ENCODE measurements around the gene DNLZ.
"Not testable (repeated sequence)": the region's sequence is repeated elsewhere in the genome, so short reads cannot be mapped to it uniquely, and the experiment has no call there.

The DNLZ gene

DNA sequence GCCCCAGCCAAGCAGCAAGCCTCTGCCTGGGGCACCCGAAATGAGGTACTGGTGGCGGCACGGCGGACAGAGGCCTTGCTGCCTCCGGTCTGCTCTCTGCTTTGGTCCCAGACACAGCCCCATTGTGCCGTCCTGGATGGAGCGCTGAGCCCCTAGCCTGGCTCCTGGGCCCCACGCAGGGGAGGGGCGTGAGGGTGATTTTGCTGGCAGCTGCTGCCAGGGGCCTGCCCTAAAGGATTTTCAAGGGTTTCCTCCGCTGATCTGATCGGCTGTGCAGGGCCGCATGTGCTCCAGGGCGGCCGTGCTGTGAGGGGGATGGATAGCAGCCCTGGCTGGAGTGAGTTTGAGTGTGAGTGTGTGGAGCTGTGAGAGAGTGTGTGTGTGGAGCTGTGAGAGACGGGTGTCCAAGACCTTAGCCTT lies 34.9 kb downstream of the DNLZ start:
- no peak for DNase-seq

DNA sequence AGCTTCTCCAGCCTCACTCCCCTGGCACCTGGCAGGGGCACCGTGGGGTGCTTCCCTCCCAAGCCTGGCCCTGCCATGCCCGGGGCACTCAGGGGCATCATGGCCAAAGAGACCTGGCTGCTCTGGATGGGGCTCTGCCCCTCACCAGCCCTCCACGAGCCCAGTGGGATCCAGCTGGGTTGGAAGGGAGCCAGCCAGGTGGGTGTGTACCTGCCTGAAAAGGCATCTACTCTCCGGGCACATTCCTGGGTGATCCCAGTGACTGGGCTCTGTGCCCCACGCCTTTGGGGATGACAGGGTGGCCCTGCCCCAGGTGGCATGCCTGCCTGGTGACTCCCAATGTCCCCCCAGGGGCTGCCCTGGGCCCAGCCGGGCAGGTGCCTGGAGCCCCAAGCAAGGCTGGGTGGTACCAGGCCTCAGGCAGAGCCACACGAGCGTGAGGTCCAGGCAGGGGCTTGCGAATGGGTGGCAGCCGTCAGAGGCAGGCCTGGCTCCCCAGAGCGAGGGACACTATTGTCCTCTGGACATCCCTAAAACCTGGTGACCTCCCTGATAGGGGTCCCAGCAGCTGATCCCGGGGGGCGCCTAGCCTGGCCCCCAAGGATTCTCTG lies 35.4 kb downstream of the DNLZ start:
- no peak for DNase-seq

DNA sequence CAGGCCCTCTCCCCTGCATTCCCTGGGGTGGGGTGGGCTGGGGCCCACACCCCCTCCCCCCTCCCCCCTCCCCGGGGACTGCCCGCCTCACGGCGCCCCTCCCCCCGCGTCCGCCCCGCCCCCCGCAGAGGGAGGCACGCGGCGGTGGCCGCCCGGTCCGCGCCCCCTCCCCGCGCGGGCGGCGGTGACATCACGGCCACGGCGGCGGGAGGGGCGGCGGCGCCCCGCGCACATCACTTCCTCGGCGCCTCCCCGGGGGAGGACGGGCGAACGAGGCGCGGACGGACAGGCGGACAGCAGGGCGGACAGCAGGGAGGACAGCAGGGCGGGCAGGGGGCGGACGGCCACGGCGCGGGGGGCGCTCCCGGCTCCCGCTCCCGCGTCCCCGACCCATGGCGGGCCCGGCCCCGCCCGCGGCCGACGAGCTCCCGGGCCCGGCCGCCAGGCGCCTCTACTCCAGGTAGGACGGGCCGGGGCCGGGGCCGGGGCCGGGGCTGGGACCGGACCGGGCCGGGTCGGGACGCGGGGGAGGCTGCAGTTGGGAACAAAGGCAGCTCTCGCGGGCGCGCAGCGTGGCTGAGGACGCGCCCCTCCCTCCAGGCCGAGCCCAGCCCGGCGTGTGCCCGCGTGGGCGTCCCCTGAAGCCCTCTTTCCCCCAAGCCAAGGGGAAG lies 36.1 kb downstream of the DNLZ start, which contains the start of gene GPSM1:
Gene GPSM1, plus strand, starts transcription at position 236 of the 671 bp plus-strand sequence. Its CDS starts 157 bp downstream, at position 393.
- no peak for DNase-seq

DNA sequence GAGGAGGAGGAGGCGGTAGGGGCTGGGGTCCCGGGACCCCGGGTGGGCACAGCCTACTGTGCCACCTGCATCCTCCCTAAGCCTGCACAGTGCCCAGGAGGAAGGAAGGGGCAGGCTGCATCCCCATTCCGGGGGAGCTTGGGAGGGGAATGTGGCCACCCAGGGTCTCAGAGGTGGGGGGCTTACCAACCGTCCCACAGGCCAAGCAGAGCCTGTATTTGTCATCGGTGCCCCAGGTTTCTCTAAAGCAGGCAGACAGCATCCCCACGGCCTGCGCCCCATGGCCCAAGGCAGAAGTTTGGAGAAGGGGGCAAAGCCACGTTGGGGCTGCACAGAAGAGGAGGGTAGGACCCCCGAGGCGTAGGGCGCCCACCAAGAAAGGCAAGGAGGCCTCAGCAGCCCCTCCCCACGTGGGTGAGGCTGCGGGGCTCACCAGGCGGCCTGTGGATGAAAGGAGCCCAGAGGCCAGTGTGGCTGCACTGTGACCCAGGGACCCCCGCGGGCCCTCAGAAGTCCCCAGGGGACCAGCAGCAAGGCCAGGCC lies 36.7 kb downstream of the DNLZ start:
- DNase-seq: no peak

DNA sequence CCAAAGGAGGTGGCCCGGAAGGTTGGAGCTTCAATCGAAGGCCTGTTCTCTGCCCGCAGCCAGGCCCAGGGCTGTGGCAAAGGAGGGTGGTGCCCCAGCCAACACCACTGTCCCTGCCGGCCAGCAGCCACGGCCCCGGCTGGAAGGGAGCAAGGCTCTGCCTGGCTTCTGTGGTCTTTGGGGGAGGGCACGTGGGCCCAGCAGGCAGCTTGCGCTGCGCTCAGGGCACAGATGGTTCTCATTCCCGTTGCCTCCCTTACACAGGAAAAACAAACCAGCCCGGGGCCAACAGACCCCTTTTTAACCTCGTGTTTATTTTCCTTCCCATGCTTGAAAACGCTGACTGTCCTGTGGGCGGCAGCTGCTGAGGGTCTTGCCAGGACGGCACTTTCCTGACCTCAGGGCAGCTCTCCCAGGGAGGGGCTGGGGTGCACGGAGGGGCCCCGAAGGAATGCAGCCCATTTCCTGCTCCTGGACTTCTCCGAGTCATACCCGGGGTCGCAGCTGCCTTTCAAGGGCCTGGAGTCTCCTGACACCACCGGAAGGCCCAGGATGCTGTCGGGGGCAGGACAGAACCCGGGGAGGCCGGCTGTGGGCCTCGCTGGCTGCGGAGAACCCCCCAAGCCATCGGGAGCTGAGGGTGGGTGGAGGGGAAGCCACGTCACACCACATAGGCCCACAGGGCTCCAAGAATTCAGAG lies 37.3 kb downstream of the DNLZ start:
- peak in 1 of 2 experiments; percentile 43 for DNase-seq

DNA sequence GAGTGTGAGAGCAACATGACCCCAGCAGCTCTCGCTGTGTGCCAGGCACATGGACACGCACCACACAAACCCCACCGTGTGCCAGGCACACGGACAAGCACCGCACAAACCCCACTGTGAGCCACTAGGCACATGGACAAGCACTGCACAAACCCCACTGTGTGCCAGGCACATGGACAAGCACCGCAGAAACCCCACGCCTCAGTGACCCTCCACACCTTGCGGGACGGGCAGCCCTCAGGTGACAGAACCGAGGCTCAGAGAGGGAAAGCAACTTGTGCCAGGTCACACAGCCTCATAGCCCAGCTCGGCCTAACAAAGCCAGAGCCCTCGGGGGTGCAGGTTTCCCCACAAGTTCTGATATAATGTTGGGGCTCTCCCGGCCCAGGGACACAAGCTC lies 38.2 kb downstream of the DNLZ start:
- DNase-seq: no peak

DNA sequence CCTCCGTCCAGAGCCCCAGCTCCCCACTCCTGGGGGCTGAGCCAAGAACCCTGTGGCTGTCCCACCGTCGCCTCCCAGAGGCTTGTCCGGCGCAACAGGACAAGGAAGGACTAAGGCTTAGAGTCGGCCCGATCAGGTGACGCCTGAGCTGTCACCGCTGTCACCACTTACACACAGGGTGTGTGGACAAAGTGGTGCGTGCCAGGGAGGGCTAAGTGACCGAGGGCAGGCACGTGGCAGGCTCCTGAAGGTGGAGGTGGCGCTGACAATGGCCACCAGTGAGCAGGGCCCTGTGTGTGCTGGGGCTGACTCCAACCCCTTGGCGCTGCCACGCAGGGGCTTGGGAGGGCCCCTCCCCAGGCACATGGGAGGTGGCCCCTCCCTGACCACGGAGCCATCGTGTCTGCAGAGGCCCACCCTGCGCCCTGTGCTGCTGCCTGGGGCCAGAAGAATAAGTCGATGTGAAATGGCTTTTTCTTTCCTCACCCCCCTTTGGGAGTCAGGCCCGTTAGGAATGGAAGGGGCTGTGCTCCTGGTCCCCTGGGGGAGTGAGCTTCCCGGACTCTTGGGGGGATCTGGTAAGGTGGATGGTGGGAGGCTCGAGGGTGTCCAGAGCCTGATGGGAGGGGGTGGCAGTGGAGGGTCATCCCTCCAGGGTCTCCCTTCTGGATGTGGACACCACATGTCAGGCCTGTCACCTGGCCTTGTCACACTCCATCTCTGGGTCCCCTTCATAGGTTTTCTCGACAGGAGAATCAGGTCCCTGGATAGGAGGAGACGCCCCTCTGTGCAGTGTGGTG lies 38.8 kb downstream of the DNLZ start:
- DNase-seq: no peak

DNA sequence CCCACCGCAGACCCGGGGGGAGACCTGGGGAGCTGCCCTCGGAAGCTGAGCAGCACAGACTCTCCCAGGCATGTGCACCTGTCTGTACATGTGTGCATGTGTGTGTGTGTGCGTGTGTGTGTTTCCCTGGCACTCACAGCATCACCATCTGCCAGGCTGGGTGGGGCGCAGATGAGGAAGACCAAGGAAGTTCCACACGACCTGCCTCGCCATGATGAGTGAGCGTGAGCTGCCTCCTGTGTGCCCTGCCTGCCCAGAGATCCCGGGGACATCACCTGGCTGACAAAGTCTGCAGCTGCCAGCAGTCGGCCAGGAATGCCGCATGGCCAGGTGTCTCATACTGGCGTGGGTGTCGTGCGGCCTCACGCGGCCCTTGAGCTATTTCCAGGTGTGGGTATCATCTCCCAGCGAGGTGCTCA lies 40.2 kb downstream of the DNLZ start:
- no peak for DNase-seq

DNA sequence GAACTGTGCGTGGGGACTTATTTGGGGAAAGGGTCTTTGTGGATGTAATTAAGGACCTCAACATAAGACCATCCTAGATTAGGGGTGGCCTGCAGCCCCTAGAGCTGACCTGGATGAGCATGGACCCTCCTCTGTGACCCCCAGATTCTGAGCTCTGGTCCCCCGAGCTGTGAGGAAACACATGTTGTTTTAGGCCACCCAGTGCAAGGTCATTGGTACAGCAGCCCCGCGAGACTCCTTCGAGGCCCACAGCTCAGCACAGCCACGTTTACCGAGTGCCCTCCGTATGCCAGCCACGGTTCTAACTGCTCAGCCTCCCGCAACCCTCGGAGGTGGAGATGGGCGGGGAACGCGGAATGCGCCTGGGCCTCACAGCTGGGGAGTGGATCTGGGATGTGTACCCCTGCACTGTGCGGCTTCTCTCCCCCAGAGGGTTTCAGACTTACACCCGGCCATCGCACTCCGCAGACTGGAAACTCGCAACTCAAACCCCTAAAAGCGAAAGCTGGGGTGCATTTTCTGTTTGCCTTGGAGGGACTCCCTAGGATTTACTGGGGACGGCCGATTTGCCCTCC lies 40.7 kb downstream of the DNLZ start:
- DNase-seq: no peak

DNA sequence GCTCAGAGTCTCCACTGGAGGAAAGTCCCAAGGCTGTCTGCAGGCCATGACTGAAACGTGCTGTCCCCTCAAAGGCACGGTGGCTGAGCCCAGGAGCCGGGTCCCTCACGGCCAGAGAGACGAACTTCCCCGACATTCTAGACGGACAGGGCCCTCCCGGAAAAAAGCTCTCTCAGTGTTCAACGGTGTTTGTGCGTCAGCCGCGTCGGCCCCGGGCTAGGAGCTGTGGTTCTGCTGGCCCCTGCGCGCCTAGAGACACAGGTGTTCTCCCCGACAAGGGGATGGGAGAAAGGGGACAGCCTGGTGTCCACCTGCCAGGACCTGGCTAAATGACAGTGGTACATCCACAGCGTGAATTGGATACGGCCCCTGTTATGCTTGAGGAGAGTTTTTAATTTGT lies 42.0 kb downstream of the DNLZ start:
- no peak for DNase-seq

DNA sequence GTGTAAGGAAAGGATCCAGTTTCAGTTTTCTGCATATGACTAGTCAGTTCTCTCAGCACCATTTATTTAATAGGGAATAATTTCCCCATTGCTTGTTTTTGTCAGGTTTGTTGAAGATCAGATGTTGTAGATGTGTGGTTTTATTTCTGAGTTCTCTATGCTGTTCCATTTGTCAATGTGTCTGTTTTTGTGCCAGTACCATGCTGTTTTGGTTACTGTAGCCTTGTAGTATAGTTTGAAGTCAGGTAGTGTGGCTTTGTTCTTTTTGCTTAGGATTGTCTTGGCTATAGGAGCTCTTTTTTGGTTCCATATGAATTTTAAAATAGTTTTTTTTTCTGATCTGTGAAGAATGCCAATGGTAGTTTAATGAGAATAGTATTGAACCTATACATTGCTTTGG lies 42.6 kb downstream of the DNLZ start:
- DNase-seq: not testable (repeated sequence)

DNA sequence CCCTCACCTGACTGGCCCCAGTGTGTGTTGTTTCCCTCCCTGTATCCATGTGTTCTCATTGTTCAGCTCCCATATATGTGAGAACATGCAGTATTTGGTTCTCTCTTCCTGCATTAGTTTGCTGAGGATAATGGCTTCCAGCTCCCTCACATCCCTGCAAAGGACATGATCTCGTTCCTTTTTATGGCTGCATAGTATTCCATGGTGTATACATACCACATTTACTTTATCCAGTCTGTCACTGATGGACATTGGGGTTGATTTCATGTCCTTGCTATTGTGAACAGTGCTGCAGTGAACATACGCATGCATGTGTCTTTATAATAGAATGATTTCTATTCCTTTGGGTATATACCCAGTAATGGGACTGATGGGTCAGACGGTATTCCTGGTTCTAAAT lies 43.6 kb downstream of the DNLZ start:
- not testable (repeated sequence) for DNase-seq

DNA sequence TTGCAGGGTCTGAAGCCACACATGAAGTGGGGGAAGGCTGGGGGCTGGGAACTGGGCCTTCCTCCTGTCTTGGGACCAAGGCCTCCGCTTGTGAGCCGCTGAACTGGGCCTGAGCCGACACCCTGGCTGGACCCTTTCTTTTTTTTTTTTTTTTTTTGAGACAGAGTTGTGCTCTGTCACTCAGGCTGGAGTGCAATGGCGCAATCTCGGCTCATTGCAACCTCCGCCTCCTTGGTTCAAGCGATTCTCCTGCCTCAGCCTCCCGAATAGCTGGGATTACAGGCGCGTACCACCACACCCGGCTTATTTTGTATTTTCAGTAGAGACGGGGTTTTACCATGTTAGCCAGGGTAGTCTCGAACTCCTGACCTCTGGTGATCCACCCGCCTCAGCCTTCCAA lies 44.3 kb downstream of the DNLZ start:
- not testable (repeated sequence) for DNase-seq

DNA sequence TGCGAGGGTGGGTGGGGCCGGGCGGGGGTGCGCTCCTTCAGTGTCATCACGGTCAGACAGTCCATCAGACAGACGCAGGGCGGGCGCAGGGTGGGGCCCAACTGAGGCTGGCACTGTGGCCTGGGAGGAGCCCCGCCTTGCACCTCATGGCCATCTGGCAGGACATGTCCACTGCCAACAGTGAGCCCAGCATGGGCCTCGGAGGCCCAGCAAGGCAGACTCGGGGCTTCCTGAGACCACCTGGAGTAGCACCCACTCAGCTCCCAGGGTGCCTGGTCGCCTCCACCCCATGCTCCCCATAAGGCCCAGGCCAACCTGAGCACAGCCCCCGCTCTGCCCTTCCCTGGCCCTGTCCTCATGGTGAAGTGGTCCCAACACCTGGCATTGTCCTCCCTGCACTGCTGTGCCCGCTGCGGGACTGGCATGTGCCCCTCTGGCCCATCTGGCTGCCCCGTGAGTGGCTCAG lies 44.7 kb downstream of the DNLZ start:
- DNase-seq: no peak

DNA sequence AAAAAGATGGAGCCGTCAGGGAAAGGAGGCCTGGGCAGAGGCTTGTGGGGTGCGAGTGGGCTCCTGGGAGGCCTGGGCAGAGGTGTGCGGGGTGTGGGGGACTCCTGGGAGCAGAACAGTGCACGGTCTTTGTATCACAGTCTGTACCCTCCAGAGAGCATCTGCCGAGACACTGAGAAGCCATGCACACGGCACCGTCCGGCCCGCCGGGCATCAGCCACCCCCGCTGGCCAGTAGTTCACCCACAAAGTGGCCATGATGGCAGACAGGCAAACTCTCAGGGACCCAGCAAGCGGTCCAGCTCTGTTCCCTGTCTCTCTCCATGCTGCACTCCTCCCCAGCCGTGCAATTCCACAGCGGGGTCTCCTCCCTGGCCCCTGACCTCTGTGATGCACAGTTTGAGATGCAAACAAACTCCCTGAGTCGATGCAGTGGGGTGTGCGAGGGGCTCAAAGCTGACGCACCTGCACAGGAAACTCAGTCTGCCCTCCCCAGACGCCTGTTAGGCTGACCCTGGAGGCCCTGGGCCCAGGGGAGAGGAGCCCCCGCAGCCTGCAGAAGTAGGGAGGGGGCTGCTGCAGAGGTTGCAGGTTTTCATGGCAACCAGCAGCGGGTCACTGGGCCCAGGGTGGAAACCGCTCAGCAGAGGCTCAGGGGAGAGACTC lies 45.3 kb downstream of the DNLZ start:
- DNase-seq: no peak

DNA sequence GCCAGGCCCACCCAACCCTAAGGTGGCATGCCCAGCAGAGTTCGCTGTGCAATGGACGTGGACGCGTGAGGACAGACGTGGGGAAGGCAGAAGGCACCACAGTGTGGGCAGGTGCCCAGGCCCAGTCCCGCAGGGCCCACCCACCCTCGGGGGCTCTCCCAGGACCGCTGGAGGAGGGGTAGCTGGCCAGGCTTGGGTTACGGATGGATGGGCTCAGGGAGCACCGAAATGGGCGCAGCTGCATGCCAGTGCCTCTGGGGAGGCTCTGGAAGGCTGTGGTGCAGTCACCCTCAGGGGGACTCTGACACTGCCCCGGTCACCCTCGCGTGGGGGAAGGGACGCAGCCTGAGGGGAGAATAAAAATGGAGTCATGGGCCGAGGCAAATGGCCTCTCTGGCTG lies 45.8 kb downstream of the DNLZ start:
- DNase-seq: no peak

DNA sequence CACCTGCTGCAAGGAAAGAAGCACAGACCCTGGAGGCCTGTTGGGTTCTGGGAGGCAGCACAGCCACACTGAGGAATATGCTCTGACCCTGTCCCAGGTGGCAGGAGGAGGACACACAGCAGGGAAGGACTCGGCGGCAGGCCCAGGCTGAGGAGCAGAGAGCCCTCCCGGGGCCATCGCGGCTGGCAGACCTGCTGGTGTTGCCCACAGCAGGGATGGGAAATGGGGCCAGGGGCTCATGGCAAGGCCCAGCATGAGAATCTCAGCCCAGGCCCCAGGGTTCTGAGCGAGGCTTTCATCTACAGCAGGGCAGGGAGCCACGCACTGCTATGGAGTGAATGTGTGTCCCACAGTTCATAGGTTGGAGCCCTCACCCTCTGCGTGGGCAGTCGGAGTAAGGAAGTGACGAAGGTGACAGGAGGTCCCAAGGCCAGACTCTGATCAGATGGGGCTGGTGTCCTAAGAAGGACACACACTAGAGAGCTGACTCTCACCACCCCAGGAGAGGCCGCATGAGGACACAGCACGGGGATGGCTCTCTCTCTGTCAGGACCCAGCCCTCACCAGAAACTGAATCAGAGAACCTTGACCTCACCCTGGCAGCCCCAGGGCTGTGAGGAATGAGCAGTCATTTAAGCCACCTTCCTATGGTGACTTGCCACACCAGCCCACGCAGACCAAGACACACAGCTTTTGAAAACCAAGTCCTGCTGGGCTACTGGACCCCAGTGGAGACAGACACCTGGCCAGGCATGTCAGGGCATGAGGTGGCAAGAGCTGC lies 46.5 kb downstream of the DNLZ start:
- no peak for DNase-seq

DNA sequence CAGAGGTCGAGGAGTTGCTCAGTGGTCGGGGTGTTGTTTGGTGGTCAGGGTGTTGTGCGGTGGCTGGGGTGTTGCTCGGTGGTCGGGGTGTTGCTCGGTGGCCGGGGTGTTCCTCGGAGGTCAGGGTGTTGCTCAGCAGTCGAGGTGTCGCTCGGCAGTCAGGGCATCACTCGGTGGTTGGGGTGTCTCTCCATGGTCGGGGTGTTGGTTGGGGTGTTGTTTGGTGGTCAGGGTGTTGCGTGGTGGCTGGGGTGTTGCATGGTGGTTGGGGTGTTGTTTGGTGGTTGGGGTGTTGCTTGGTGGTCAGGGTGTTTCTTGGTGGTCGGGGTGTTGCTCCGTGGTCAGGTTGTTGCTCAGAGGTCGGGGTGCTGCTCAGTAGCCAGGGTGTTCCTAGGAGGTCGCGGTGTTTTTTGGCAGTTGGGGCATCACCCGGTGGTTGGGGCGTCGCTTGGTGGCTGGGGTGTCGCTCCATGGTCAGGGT lies 47.2 kb downstream of the DNLZ start:
- DNase-seq: no peak

DNA sequence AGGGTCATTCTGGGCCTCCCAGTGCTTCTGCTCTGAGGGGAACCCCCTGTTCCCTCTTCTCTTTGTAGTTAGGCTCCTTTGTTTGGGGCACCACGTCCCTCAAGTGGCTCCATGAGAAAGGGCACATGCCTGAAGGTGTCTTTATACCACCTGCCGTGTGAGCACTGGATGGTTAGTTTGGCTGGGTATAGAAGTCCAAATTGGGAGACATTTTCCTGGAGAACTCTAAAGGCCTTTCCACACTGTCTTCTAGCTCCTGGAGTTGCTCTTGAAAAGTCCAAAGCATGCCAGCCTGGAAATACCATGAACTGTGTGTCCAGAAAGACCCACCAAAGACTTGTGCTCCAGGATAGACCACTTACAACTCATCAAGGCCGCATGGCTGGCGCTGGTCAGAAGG lies 48.6 kb downstream of the DNLZ start:
- no peak for DNase-seq

DNA sequence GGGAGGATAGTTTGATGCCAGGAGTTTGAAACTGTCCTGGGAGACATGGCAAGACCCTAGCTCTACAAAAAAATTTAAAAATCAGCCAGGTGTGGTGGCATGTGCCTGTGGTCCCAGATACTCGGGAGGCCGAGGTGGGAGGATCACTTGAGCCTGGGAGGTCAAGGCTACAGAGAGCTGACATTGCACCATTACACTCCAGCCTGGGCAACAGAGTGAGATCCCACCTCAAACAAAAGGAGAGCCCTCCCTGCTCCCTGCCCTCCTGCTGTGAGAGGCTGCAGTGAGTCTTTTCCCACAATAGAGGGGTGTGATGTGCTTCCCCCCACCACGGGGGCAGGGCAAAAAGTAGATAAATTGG lies 49.5 kb downstream of the DNLZ start:
- DNase-seq: no peak
